ENCODE results near the gene OSTN. TPM values are rescaled to one million over a fixed set of nuclear protein-coding genes. Genes with fewer than 3 reads are reported as not detected.

Gene OSTN
- total RNA-seq, 1 experiment from 2014 or later = not detected

DNA sequence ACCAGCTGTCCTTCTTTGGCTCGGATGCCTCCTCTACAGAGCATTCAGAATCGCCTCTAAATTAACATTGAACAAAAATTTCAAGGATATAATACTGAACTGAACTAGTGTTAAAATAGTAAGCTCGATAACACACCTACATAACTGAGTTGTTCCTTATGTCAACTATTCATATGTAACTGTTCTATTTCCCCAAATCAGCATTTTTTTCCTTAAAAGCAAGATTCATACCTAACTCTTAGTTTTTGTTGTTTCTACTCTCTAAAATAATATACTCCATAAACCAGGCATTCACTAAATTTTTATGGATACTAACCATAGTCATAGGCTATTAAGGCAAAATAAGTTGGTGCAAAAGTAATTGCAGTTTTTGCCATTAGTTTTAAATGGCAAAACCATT, 32.7 kb upstream of the OSTN start:
- no TSS peak for BruUV-seq (replicated peaks)
- in situ Hi-C loops (cut with HindIII; ENCODE audit: low pct_unique_long_range_greater_than_20kb, low sequenced_read_pairs) = no loop called here
- no peaks in the 10 kb centered on the region for H3K27me3 ChIP-seq (ENCODE audit: control insufficient read depth, insufficient read depth, low read length)
- no peaks in the 10 kb centered on the region for H3K36me3 ChIP-seq (ENCODE audit: control insufficient read depth, insufficient read depth, low read length)
- POLR2A ChIA-PET = no interaction called here
- peaks cover 4% of the 10 kb centered on the region; the same call in 1 of the 2 replicates for H3K9me3 ChIP-seq (ENCODE audit: control insufficient read depth, insufficient read depth, low read depth, low read length)
- ATAC-seq (no peak), DNase-seq (ENCODE audit: low read depth, low spot score) (no peak)
- TF ChIP-seq, protein P1, sequence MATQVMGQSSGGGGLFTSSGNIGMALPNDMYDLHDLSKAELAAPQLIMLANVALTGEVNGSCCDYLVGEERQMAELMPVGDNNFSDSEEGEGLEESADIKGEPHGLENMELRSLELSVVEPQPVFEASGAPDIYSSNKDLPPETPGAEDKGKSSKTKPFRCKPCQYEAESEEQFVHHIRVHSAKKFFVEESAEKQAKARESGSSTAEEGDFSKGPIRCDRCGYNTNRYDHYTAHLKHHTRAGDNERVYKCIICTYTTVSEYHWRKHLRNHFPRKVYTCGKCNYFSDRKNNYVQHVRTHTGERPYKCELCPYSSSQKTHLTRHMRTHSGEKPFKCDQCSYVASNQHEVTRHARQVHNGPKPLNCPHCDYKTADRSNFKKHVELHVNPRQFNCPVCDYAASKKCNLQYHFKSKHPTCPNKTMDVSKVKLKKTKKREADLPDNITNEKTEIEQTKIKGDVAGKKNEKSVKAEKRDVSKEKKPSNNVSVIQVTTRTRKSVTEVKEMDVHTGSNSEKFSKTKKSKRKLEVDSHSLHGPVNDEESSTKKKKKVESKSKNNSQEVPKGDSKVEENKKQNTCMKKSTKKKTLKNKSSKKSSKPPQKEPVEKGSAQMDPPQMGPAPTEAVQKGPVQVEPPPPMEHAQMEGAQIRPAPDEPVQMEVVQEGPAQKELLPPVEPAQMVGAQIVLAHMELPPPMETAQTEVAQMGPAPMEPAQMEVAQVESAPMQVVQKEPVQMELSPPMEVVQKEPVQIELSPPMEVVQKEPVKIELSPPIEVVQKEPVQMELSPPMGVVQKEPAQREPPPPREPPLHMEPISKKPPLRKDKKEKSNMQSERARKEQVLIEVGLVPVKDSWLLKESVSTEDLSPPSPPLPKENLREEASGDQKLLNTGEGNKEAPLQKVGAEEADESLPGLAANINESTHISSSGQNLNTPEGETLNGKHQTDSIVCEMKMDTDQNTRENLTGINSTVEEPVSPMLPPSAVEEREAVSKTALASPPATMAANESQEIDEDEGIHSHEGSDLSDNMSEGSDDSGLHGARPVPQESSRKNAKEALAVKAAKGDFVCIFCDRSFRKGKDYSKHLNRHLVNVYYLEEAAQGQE (IDR thresholded peaks at IDR 0.05; ENCODE audit: insufficient read depth in 1 of 2, low read depth in 2 of 2, low read length in 1 of 2) = no peak
- TF ChIP-seq TCF7L2 (IDR thresholded peaks at IDR 0.05; ENCODE audit: low read depth, low read length) (no peak), SIN3A (IDR thresholded peaks at IDR 0.05; ENCODE audit: borderline replicate concordance, insufficient read depth, low read depth, low read length) (no peak), POLR2AphosphoS5 (IDR thresholded peaks at IDR 0.05; ENCODE audit: low read depth, low read length) (no peak)
- TF ChIP-seq, protein P2, sequence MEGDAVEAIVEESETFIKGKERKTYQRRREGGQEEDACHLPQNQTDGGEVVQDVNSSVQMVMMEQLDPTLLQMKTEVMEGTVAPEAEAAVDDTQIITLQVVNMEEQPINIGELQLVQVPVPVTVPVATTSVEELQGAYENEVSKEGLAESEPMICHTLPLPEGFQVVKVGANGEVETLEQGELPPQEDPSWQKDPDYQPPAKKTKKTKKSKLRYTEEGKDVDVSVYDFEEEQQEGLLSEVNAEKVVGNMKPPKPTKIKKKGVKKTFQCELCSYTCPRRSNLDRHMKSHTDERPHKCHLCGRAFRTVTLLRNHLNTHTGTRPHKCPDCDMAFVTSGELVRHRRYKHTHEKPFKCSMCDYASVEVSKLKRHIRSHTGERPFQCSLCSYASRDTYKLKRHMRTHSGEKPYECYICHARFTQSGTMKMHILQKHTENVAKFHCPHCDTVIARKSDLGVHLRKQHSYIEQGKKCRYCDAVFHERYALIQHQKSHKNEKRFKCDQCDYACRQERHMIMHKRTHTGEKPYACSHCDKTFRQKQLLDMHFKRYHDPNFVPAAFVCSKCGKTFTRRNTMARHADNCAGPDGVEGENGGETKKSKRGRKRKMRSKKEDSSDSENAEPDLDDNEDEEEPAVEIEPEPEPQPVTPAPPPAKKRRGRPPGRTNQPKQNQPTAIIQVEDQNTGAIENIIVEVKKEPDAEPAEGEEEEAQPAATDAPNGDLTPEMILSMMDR (IDR thresholded peaks at IDR 0.05) = no peak
- no peaks in the 10 kb centered on the region for H3K4me1 ChIP-seq (ENCODE audit: control insufficient read depth, insufficient read depth, low read length)
- H3K27ac ChIP-seq (ENCODE audit: low read length) = no peak overlapping the region
- CTCF ChIA-PET = no interaction called here
- intact Hi-C loops (cut with micrococcal nuclease; ENCODE audit: unreplicated experiment) = no loop called here
- no peak overlapping the region for H3K4me3 ChIP-seq (ENCODE audit: low read depth in 2 of 2, low read length in 2 of 2)

DNA sequence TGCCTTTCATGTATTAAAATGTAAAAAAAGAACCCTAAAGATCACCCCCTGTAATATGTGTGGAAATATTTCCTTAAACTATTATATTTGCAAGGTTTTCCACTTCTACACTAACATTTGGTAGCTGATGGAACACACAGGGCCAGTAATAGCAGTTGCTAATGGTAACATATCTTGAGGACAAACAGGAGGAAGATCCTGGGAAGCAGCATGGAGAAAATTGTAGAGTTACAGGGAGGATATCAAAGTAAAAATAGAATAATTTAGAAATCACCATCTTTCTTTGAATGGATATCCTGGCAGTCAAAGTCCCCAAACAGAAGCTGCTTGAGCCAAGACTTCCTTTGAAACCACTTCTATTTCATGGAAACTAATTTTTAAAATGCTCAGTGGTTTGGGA, 29.5 kb upstream of the OSTN start:
- intact Hi-C loops (cut with micrococcal nuclease; ENCODE audit: unreplicated experiment) (no loop called here), in situ Hi-C loops (cut with HindIII; ENCODE audit: low pct_unique_long_range_greater_than_20kb, low sequenced_read_pairs) (no loop called here)
- CTCF ChIA-PET = no interaction called here
- H3K27me3 ChIP-seq (ENCODE audit: control insufficient read depth, insufficient read depth, low read length) = no peaks in the 10 kb centered on the region
- DNase-seq (ENCODE audit: low read depth, low spot score) (no peak), ATAC-seq (no peak)
- POLR2A ChIA-PET = no interaction called here
- H3K4me1 ChIP-seq (ENCODE audit: control insufficient read depth, insufficient read depth, low read length) = no peaks in the 10 kb centered on the region
- H3K9me3 ChIP-seq (ENCODE audit: control insufficient read depth, insufficient read depth, low read depth, low read length) = no peaks in the 10 kb centered on the region
- H3K4me3 ChIP-seq (ENCODE audit: low read depth in 2 of 2, low read length in 2 of 2) = no peak overlapping the region
- BruUV-seq (replicated peaks) = no TSS peak
- no peak overlapping the region for H3K27ac ChIP-seq (ENCODE audit: low read length)
- no peaks in the 10 kb centered on the region for H3K36me3 ChIP-seq (ENCODE audit: control insufficient read depth, insufficient read depth, low read length)
- TF ChIP-seq SIN3A (IDR thresholded peaks at IDR 0.05; ENCODE audit: borderline replicate concordance, insufficient read depth, low read depth, low read length) = no peak
- no peak for TF ChIP-seq POLR2AphosphoS5 (IDR thresholded peaks at IDR 0.05; ENCODE audit: low read depth, low read length)
- TF ChIP-seq, protein P2 (IDR thresholded peaks at IDR 0.05) = no peak
- TF ChIP-seq, protein P1 (IDR thresholded peaks at IDR 0.05; ENCODE audit: insufficient read depth in 1 of 2, low read depth in 2 of 2, low read length in 1 of 2) = no peak
- TF ChIP-seq TCF7L2 (IDR thresholded peaks at IDR 0.05; ENCODE audit: low read depth, low read length) = no peak
